PC-3 (cell line): ENCODE results near the gene QRFPR. TPM values are rescaled to one million over a fixed set of nuclear protein-coding genes. Genes with fewer than 3 reads are reported as not detected.

Experiments used
- ATAC-seq: fragments of 200-7000 bp; cut with Tn5 transposase; 2 replicates; pipeline ENCODE4 v1.9.1; 2020; ENCODE audit warnings: mild to moderate bottlenecking, moderate library complexity
- BruUV-seq: library from RNA; stranded (reverse); fragments of 400-500 nt; replicated peaks from 2 replicates; lab custom pipeline; 2021; lab: Mats Ljungman, UMichigan
- CTCF ChIA-PET: fragments of 300-600 bp; sonication (Branson Sonifier 250); formaldehyde crosslinking; loops from one replicate; lab custom pipeline; 2022; ENCODE audit warnings: antibody characterized with exemption; lab: Charles Lee
- POLR2A ChIA-PET: fragments of 300-600 bp; sonication (Branson Sonifier 250); formaldehyde crosslinking; loops from one replicate; lab custom pipeline; 2022; ENCODE audit warnings: antibody characterized with exemption; ENCODE audit not compliant: unreplicated experiment; lab: Charles Lee
- DNase-seq: peaks from one replicate; pipeline ENCODE4 v3.0.0-alpha.2; 2015
- H2AFZ ChIP-seq: fragments of 300-600 bp; sonication (generic); 2 replicates; pipeline ENCODE4 v1.6.0; 2016; ENCODE audit warnings: antibody characterized with exemption, low read length
- H3F3A ChIP-seq: fragments of 300-600 bp; sonication (generic); one replicate; pipeline ENCODE4 v1.6.0; 2017; ENCODE audit warnings: antibody characterized with exemption, low read length, control low read depth, mild to moderate bottlenecking; ENCODE audit not compliant: unreplicated experiment
- H3K27ac ChIP-seq: fragments of 300-600 bp; sonication (generic); 2 replicates; pipeline ENCODE4 v1.5.1; 2016; ENCODE audit warnings: mild to moderate bottlenecking, low read length
- H3K27me3 ChIP-seq: fragments of 300-600 bp; sonication (generic); 2 replicates; pipeline ENCODE4 v1.6.1; 2016; ENCODE audit warnings: low read length, mixed read lengths
- H3K36me3 ChIP-seq: fragments of 300-600 bp; sonication (generic); 2 replicates; pipeline ENCODE4 v1.6.1; 2016; ENCODE audit warnings: low read depth, mixed run types, low read length, mixed read lengths
- H3K4me1 ChIP-seq: fragments of 300-600 bp; sonication (generic); 2 replicates; pipeline ENCODE4 v1.5.1; 2016; ENCODE audit warnings: low read length; ENCODE audit not compliant: insufficient read depth
- H3K4me2 ChIP-seq: fragments of 300-600 bp; sonication (generic); 2 replicates; pipeline ENCODE4 v1.6.0; 2016; ENCODE audit warnings: low read length
- H3K4me3 ChIP-seq: fragments of 300-600 bp; sonication (generic); 2 replicates; pipeline ENCODE4 v1.5.1; 2016; ENCODE audit warnings: mild to moderate bottlenecking, low read length, mixed read lengths
- H3K79me2 ChIP-seq: fragments of 300-600 bp; sonication (generic); 2 replicates; pipeline ENCODE4 v1.6.1; 2017; ENCODE audit warnings: low read length, mixed read lengths
- H3K9ac ChIP-seq: fragments of 300-600 bp; sonication (generic); 2 replicates; pipeline ENCODE4 v1.6.0; 2016; ENCODE audit warnings: mild to moderate bottlenecking, low read length
- H3K9me2 ChIP-seq: fragments of 300-600 bp; sonication (generic); replicated peaks from 2 replicates; pipeline ENCODE4 v1.6.1; 2016; ENCODE audit warnings: mixed run types, low read length, mixed read lengths
- H3K9me3 ChIP-seq: fragments of 300-600 bp; sonication (generic); 2 replicates; pipeline ENCODE4 v1.6.1; 2016; ENCODE audit warnings: low read length, mixed read lengths
- H4K20me1 ChIP-seq: fragments of 300-600 bp; sonication (generic); 2 replicates; pipeline ENCODE4 v1.6.1; 2016; ENCODE audit warnings: low read length, mixed read lengths
- CTCF ChIP-seq: fragments of 300-600 bp; sonication (generic); conservative IDR thresholded peaks from 2 replicates; pipeline ENCODE4 v1.5.1; 2017; ENCODE audit warnings: antibody characterized with exemption, low read depth, mild to moderate bottlenecking, low read length
- EZH2 ChIP-seq: fragments of 300-600 bp; sonication (generic); IDR thresholded peaks from one replicate; pipeline ENCODE4 v1.6.1; 2017; ENCODE audit warnings: antibody characterized with exemption, mild to moderate bottlenecking, low read length; ENCODE audit not compliant: unreplicated experiment
- EZH2phosphoT487 ChIP-seq: fragments of 300-600 bp; sonication (generic); IDR thresholded peaks from 2 replicates; pipeline ENCODE4 v1.6.1; 2018; ENCODE audit warnings: mild to moderate bottlenecking, antibody characterized with exemption, low read length, borderline replicate concordance
- intact Hi-C: fragments of 100-400 bp; cut with micrococcal nuclease; formaldehyde crosslinking; loops from 2 replicates; pipeline ENCODE4 v1.9.0; 2023
- total RNA-seq: library from RNA; depleted of rRNA; stranded (reverse); fragments of >200 nt; gene quantifications from 2 replicates; pipeline ENCODE4 v1.2.3, GENCODE V29; 2014

The QRFPR gene
- total RNA-seq, 1 experiment from 2014 or later: not detected

- H3F3A ChIP-seq: no peaks in the 10 kb centered on the region
- no peaks in the 10 kb centered on the region for H3K9me2 ChIP-seq
- no peak overlapping the region for H3K9ac ChIP-seq
- ChIA-PET CTCF (no interaction called here), POLR2A (no interaction called here)
- H3K4me1 ChIP-seq: no peaks in the 10 kb centered on the region
- H3K4me2 ChIP-seq: no peak overlapping the region
- intact Hi-C loops: no loop called here
- no peaks in the 10 kb centered on the region for H3K27me3 ChIP-seq
- no peaks in the 10 kb centered on the region for H3K9me3 ChIP-seq
- no peak overlapping the region for H3K4me3 ChIP-seq
- no peak for DNase-seq
- H3K36me3 ChIP-seq: no peaks in the 10 kb centered on the region
- no peak for ATAC-seq
- no peak overlapping the region for H3K27ac ChIP-seq
- no peaks in the 10 kb centered on the region for H4K20me1 ChIP-seq
- H2AFZ ChIP-seq: no peak overlapping the region
- BruUV-seq: no TSS peak
- H3K79me2 ChIP-seq: no peaks in the 10 kb centered on the region
- no peak for TF ChIP-seq EZH2phosphoT487
- TF ChIP-seq CTCF: no peak
- no peak for TF ChIP-seq EZH2
Observed at GRCh38 chr4:121376556-121376955, 4.3 kb downstream of the QRFPR start.

- H3K4me2 ChIP-seq: no peak overlapping the region
- H3K79me2 ChIP-seq: no peaks in the 10 kb centered on the region
- no peaks in the 10 kb centered on the region for H3F3A ChIP-seq
- DNase-seq (no peak), ATAC-seq (no peak)
- ChIA-PET POLR2A (no interaction called here), CTCF (no interaction called here)
- H3K36me3 ChIP-seq: no peaks in the 10 kb centered on the region
- H3K27ac ChIP-seq: no peak overlapping the region
- no peaks in the 10 kb centered on the region for H3K4me1 ChIP-seq
- no peaks in the 10 kb centered on the region for H4K20me1 ChIP-seq
- no peak overlapping the region for H3K9ac ChIP-seq
- no peaks in the 10 kb centered on the region for H3K27me3 ChIP-seq
- no peaks in the 10 kb centered on the region for H3K9me2 ChIP-seq
- H3K4me3 ChIP-seq: no peak overlapping the region
- intact Hi-C loops: no loop called here
- BruUV-seq: no TSS peak
- no peaks in the 10 kb centered on the region for H3K9me3 ChIP-seq
- no peak for TF ChIP-seq EZH2
- TF ChIP-seq EZH2phosphoT487: no peak
- TF ChIP-seq CTCF: no peak
- no peak overlapping the region for H2AFZ ChIP-seq
Observed at GRCh38 chr4:121376097-121376496, 4.7 kb downstream of the QRFPR start.

GRCh38 chr4:121375262-121375661, 5.6 kb downstream of the QRFPR start:
- Histone ChIP-seq H2AFZ (no peak overlapping the region), H3F3A (no peaks in the 10 kb centered on the region), H3K4me2 (no peak overlapping the region), H3K9me3 (no peaks in the 10 kb centered on the region), H3K27ac (no peak overlapping the region), H3K9ac (no peak overlapping the region), H3K79me2 (no peaks in the 10 kb centered on the region), H3K36me3 (no peaks in the 10 kb centered on the region), H3K4me1 (no peaks in the 10 kb centered on the region), H3K9me2 (no peaks in the 10 kb centered on the region), H3K27me3 (no peaks in the 10 kb centered on the region), H3K4me3 (no peak overlapping the region), H4K20me1 (no peaks in the 10 kb centered on the region)
- peak; percentile 31 for DNase-seq
- TF ChIP-seq CTCF (no peak), EZH2phosphoT487 (no peak), EZH2 (no peak)
- BruUV-seq: no TSS peak
- CTCF ChIA-PET: no interaction called here
- POLR2A ChIA-PET: no interaction called here
- no peak for ATAC-seq
- intact Hi-C loops: no loop called here
